ENCODE data around the gene SEC61B.
A peak's percentile ranks its signal among the peaks of the same experiment; 100 is the strongest.
"Not testable (repeated sequence)": the region's sequence is repeated elsewhere in the genome, so short reads cannot be mapped to it uniquely, and the experiment has no call there.

Gene SEC61B

DNA sequence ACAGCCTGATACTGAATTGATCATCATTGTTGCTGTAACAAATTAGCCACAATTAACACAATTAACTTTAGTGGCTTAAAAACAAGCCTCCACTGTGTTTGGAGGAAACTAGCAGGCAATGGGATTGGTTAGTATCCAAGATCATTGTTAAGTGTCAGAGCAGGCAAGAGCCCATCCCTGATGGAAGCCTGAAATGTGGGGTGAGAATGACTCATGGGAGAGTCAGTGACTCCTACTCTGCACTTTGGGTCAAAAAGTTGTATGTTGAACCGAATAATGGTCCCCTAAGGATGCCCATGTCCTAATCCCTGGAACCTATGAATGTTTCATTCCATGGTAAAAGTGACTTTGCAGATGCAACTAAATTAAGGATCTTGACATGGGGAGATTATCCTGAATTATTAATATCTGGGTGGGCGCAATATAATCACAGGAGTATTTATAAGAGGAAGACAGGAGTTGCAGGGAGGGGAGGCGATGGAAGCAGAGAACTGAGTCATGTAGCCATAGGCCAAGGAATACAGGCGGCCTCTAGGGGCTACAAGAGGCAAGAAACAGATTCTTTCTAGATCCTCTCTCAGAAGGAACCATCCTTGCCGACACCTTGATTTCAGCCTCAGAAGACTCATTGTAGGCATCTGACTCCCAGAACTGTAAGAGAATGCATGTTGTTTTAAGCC, 29.2 kb upstream of the SEC61B start:
- DNase-seq: no peak

DNA sequence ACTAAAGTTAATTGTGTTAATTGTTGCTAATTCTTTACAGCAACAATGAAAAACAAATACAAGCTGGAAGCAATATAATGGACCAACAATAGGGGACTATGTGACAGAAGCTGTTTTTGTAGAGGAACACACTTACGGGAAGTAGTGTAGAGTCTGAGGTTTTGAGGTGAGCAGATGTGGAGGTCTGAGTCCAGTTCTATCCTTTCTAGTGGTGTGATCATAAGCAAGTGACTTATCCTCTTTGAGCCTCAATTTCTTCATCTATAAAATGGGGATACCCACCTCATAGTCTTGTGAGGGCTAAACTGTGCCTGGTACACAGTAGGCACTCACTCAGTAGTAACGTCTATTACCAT, 28.6 kb upstream of the SEC61B start:
- DNase-seq: no peak

DNA sequence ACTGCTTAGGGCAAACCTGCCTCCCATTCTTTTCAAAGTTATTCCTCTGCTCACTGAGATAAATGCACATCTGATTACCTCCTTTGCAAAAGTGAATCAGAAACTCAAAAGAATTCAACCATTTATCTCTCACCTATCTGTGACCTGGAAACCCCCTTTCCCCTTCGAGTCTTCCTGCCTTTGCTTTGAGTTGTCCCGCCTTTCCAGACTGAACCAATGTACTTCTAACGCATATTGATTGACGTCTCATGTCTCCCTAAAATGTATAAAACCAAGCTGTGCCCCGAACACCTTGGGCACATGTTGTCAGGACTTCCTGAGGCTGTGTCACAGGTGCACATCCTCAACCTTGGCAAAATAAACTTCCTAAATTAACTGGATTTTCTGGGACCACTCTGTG, 25.6 kb upstream of the SEC61B start:
- not testable (repeated sequence) for DNase-seq

- DNase-seq: no peak
Measured at GRCh38 chr9:99197124-99197630, 24.9 kb upstream of the SEC61B start.

DNA sequence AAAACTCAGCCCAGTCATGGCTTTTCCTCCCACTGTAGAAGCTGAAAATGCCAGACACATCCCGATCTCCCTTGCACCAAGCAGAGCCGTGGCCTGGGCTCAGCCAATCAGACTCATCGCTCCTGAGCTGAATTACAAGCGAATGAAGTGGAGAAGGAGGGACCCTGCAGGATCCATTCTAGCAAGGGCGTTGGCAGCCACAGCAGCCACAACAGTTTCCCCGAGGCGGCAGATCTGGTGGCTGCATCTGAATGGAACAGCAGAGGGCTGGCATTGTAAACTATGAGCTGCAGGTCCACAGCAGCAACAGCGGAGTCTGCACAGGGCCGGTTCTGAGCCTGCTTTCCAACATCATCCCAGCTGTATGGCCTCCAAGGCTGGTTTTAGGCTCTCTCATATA, 24.1 kb upstream of the SEC61B start:
- DNase-seq: no peak

GRCh38 chr9:99199938-99200539, 22.0 kb upstream of the SEC61B start:
- no peak for DNase-seq

DNA sequence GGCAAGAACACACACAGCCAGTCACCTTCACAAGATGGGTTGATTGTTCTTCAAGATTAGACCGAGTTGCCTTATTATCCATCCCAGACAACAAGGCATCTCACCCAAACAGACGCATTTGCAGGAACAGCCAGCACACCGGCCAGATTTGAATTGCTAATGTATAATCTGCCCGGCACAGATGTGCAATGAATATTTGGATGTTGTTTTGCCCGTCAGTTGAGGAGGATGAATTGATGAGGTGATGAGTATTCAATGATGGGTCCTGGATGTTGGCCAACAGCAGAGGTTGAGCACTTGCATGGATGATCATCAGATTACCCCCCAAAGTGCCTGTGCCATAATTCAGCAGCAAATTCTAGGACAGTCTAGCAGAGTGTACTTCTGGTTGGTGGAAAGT, 20.5 kb upstream of the SEC61B start:
- DNase-seq: no peak

DNA sequence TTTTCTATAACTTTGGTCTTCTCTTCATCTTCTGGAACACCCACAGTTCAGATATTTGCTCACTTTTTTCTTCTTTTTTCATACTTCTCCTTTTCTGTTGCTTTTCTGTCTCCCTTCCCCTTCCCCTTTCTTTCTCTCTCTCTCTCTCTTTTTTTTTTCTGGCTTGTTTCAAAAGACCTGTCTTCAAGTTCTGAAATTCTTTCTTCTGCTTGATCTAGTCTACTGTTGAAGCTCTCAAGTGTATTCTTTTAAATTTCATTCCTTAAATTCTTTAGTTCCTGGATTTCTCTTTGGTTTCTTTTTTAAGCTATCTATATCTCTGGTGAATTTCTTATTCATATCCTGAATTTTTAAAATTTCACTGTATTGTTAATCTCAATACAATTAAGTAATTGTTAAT, 11.5 kb upstream of the SEC61B start:
- peak in 1 of 2 donors; percentile 10 for DNase-seq

DNA sequence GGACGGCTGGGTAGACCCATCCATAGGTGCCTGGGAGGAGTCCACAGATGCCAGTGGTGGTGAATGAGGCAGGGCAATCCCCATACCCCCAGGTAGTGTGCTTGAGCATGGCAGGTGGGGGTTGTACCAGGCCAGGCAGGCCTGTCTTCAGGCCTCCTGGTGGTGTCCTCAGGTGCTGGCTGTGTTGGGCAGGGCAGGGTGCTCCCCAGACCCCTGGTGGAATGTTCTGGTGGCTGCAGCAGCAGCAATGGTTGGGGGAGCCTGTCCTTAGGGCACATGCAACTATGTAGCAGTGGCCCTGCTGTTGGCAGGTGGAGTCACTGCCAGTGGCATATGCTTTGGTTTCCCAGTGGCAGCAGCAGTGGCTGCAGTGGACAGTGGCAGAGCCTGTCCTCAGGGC, 10.3 kb upstream of the SEC61B start:
- DNase-seq: no peak

DNA sequence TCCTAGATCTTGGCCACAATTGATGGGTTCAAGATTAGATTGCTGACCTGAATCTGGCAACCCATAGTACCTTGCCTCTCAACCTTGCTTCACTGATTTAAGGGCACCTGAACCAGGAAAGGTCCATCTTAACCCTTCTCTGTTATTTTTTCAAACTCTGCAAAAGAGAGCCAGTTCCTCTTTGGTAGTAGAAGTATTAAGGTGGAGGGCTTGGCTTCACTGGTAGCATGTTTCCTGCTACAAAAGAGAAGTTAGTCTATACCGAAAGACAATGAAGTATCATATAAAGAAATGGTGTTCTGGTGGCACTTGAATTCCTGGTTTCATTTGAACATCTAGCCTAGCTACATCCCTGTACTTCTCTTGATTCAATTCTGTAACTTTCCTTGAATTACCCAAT, 8.9 kb upstream of the SEC61B start:
- DNase-seq: no peak

- no peak for DNase-seq
Measured at GRCh38 chr9:99216073-99216472, 6.0 kb upstream of the SEC61B start.

DNA sequence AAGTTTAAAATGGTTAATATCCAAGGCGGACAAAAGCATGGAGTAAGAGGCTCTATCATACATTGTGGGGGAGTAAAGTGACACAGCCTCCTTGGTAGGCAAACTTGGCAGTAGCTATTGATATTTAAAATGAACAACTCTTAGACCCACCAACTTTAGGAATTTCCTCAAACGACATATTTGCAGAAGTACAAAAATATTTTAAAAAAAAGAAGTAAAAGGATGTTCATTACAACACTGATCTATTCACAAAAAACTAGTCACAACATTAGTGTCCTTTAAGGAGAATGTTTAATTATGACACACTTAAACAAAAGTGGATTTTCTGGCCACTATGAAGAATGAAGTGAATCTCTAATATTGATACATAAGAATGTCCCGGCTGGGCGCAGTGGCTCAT, 2.1 kb upstream of the SEC61B start:
- DNase-seq: peak; percentile 46 to 50

GRCh38 chr9:99221266-99221620, 839 bp upstream of the SEC61B start:
- DNase-seq: peak in 1 of 2 donors; percentile 27

- DNase-seq: peak; percentile 33 to 51
Measured at GRCh38 chr9:99222416-99223270, 561 bp downstream of the SEC61B start.

GRCh38 chr9:99224445-99224844, 2.4 kb downstream of the SEC61B start:
- DNase-seq: no peak

- DNase-seq: no peak
Measured at GRCh38 chr9:99226054-99226453, 4.0 kb downstream of the SEC61B start.

DNA sequence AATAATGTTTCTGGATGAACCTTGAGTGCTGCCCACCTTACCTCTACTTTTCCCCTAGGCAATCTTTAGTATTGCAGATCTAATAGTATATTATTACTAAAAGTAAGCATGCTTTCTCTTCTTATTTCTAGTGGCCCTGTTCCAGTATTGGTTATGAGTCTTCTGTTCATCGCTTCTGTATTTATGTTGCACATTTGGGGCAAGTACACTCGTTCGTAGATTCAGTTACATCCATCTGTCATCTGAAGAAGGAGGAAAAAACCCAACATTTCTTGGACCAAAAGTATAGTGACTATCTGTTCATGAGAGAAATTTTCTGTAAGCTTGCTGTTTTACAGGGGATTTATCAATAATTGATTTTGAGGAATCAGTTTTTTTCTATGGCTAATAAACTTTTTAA, 8.1 kb downstream of the SEC61B start:
- no peak for DNase-seq

DNA sequence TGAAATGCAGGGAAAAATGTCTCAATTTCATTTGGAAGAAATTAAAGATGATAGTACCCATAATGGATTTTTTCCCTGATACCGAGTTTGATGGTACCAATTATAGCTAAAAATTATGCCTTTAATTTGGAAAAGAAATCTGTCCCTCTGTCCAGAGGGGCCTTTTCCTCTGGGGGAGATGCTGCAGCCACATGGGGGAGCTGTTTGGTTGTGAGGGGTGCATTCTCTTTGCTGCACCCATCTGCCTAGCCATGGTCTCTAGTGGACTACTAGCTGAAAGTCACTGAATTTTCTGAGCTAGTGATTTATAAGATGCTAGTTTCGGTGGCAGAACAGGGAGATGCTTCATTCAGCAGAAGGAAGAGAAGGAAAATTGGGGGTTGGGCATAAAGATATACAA, 9.6 kb downstream of the SEC61B start:
- peak; percentile 20 to 49 for DNase-seq

DNA sequence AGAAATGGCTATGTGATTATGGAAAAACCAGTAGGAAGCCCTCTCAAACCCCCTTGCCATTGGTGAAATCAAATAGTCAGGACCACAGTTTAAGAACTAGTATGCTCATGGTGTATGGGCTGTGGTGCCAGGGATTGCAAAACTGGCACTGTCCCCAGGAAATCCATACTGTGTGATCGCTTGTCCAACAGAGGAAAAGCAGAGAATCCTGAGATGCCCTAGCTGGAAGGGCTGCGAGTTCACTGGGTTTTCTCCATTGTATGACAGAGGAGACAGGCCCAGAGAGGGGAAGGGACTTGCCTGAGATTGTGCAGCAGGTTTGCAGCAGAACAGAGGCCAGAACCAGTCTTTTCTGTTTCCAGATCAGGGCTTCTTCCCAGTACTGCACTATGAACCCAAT, 12.5 kb downstream of the SEC61B start:
- no peak for DNase-seq

GRCh38 chr9:99235069-99235468, 13.0 kb downstream of the SEC61B start:
- no peak for DNase-seq

- DNase-seq: no peak
Measured at GRCh38 chr9:99235926-99236634, 14.0 kb downstream of the SEC61B start.

- no peak for DNase-seq
Measured at GRCh38 chr9:99237356-99237755, 15.3 kb downstream of the SEC61B start.

DNA sequence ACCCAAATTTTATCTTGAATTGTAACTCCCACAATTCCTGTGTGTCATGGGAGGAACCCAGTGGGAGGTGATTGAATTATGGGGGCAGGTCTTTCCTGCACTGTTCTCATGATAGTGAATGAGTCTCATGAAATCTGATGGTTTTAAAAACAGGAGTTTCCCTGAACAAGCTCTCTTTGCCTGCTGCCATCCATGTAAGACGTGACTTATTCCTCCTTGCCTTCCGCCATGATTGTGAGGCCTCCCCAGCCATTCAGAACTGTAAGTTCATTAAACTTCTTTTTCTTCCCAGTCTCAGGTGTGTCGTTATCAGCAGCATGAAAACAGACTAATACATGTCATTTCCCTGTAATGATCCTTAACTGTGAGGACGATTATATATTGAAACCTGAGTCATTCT, 15.8 kb downstream of the SEC61B start:
- not testable (repeated sequence) for DNase-seq
